HG03060 (cell line): ENCODE results near the gene MRPS15.
"Not testable (repeated sequence)": the region's sequence is repeated elsewhere in the genome, so short reads cannot be mapped to it uniquely, and the experiment has no call there.

ENCODE experiments used
- ATAC-seq: cut with Tn5 transposase; IDR thresholded peaks from one replicate; pipeline ENCODE4 v1.9.1; 2021; ENCODE audit warnings: low read depth, moderate number of reproducible peaks; ENCODE audit not compliant: unreplicated experiment

The MRPS15 gene

GRCh38 chr1:36486093-36486438 is 21.9 kb upstream of the MRPS15 start:
- ATAC-seq: no peak

- no peak for ATAC-seq
Observed at GRCh38 chr1:36484099-36484498, 19.9 kb upstream of the MRPS15 start.

- ATAC-seq: no peak
Observed at GRCh38 chr1:36482724-36483388, 18.7 kb upstream of the MRPS15 start, which contains the start of gene CSF3R. Gene CSF3R, minus strand, starts transcription at chr1:36482913. Its CDS starts 3,417 bp downstream, at chr1:36479496.

GRCh38 chr1:36481771-36482723 is 17.9 kb upstream of the MRPS15 start:
- ATAC-seq: no peak

- ATAC-seq: no peak
Observed at GRCh38 chr1:36481091-36481490, 16.9 kb upstream of the MRPS15 start.

- no peak for ATAC-seq
Observed at GRCh38 chr1:36480161-36480560, 16.0 kb upstream of the MRPS15 start.

- no peak for ATAC-seq
Observed at GRCh38 chr1:36479505-36480051, 15.4 kb upstream of the MRPS15 start.

GRCh38 chr1:36477615-36478014 is 13.4 kb upstream of the MRPS15 start:
- not testable (repeated sequence) for ATAC-seq

- ATAC-seq: no peak
Observed at GRCh38 chr1:36476945-36477344, 12.8 kb upstream of the MRPS15 start.

- no peak for ATAC-seq
Observed at GRCh38 chr1:36475910-36476604, 11.9 kb upstream of the MRPS15 start.

- ATAC-seq: no peak
Observed at GRCh38 chr1:36475341-36475740, 11.2 kb upstream of the MRPS15 start.

GRCh38 chr1:36472656-36473055 is 8.5 kb upstream of the MRPS15 start:
- no peak for ATAC-seq

GRCh38 chr1:36471830-36472641 is 7.9 kb upstream of the MRPS15 start:
- no peak for ATAC-seq

- ATAC-seq: no peak
Observed at GRCh38 chr1:36469163-36469562, 5.0 kb upstream of the MRPS15 start.

GRCh38 chr1:36467700-36468455 is 3.7 kb upstream of the MRPS15 start:
- ATAC-seq: no peak

GRCh38 chr1:36467027-36467410 is 2.8 kb upstream of the MRPS15 start:
- ATAC-seq: no peak

GRCh38 chr1:36466370-36467026 is 2.3 kb upstream of the MRPS15 start:
- no peak for ATAC-seq

- no peak for ATAC-seq
Observed at GRCh38 chr1:36465731-36466369, 1.7 kb upstream of the MRPS15 start.
